ENCODE results near the gene FARSB. TPM values are rescaled to one million over a fixed set of nuclear protein-coding genes. Genes with fewer than 3 reads are reported as not detected.

FARSB gene
- total RNA-seq, 2 donors from 2014 or later = 7.6 to 11.4 TPM

DNA sequence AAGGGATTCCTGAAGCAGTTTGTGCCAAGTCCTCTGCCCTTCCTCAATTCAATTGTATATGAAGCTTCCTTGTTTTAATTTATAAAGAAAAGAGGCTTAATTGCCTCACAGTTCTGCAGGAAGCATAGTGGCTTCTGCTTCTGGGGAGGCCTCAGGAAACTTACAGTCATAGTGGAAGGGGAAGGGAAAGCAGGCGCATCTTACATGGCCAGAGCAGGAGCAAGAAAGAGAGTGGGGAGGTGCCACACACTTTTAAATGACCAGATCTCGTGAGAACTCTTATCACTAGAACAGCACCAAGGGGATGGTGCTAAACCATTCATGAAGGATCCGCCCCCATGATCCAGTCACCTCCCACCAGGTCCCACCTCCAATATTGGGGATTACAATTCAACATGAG lies 117.4 kb downstream of the FARSB start:
- TF ChIP-seq, protein P1, sequence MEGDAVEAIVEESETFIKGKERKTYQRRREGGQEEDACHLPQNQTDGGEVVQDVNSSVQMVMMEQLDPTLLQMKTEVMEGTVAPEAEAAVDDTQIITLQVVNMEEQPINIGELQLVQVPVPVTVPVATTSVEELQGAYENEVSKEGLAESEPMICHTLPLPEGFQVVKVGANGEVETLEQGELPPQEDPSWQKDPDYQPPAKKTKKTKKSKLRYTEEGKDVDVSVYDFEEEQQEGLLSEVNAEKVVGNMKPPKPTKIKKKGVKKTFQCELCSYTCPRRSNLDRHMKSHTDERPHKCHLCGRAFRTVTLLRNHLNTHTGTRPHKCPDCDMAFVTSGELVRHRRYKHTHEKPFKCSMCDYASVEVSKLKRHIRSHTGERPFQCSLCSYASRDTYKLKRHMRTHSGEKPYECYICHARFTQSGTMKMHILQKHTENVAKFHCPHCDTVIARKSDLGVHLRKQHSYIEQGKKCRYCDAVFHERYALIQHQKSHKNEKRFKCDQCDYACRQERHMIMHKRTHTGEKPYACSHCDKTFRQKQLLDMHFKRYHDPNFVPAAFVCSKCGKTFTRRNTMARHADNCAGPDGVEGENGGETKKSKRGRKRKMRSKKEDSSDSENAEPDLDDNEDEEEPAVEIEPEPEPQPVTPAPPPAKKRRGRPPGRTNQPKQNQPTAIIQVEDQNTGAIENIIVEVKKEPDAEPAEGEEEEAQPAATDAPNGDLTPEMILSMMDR (IDR thresholded peaks at IDR 0.05) = no peak
- no peak for TF ChIP-seq POLR2A (IDR thresholded peaks at IDR 0.05)
- 55 to 64% methylated on average over 3 of the region's 3 CpGs for WGBS, 2 donors
- no peaks in the 10 kb centered on the region for H3K36me3 ChIP-seq (replicated peaks in 1 of 2; ENCODE audit: insufficient read depth in 1 of 2, low read depth in 2 of 2)
- H3K27me3 ChIP-seq = no peaks in the 10 kb centered on the region
- ATAC-seq = no peak
- H3K4me1 ChIP-seq = no peaks in the 10 kb centered on the region
- no peak overlapping the region for H3K4me3 ChIP-seq
- no peak overlapping the region for H3K27ac ChIP-seq
- no peak for DNase-seq
- no peaks in the 10 kb centered on the region for H3K9me3 ChIP-seq
- intact Hi-C loops (cut with DNase I) = no loop called here

DNA sequence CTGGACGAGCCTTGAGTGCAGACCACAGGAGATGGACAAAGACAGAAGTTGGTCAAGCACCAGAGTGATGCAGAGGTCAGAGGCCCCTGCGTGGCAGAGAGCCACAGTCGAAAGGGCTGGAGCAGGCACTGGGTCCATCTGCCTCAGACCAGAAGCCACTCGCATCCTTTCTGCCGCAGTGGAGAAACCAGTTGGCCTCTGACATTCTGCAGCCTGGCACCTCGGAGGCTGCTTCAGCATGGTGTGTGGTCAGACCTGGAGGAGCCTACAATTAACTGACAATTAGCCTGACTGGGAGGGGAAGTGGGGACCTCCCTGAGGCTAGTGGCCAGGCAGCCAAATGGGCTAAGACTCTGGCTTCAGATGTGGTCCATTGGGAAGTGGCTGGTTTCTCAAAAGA lies 120.4 kb downstream of the FARSB start:
- WGBS, 2 donors = 43 to 58% methylated on average over 3 to 6 of the region's 6 CpGs
- H3K4me3 ChIP-seq = no peak overlapping the region

DNA sequence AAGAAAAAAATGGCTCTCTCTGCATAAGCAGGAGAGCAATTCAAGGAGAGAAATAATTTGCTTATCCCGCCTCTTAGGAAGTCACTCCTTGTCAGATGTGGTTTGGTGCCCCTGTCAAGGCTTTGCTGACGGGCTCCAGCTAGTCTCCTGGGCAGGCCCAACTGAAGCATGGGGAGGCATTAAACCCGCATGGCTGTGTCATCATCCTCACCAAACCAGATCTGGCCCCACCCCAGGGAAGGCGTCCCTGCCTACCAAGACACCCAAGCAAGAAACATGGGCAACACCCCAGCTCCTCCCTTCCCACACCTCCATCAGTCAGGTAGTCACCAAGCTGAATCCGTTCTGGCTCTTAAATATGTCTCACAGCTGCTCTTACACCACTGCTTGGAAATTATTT lies 123.6 kb downstream of the FARSB start:
- ATAC-seq = no peak
- Histone ChIP-seq H3K27me3 (no peaks in the 10 kb centered on the region), H3K36me3 (replicated peaks in 1 of 2; ENCODE audit: insufficient read depth in 1 of 2, low read depth in 2 of 2) (no peaks in the 10 kb centered on the region), H3K4me1 (no peaks in the 10 kb centered on the region), H3K9me3 (no peaks in the 10 kb centered on the region), H3K27ac (no peak overlapping the region), H3K4me3 (no peak overlapping the region)
- 77 to 83% methylated on average over 5 of the region's 5 CpGs for WGBS, 2 donors
- intact Hi-C loops (cut with DNase I) = no loop called here
- DNase-seq = no peak
- no peak for TF ChIP-seq POLR2A (IDR thresholded peaks at IDR 0.05)
- TF ChIP-seq, protein P1 (IDR thresholded peaks at IDR 0.05) = no peak

More for the DNA sequence above, 120.4 kb downstream of the FARSB start:
- intact Hi-C loops (cut with DNase I) = no loop called here
- ATAC-seq = no peak
- Histone ChIP-seq H3K27ac (no peak overlapping the region), H3K9me3 (no peaks in the 10 kb centered on the region), H3K36me3 (replicated peaks in 1 of 2; ENCODE audit: insufficient read depth in 1 of 2, low read depth in 2 of 2) (no peaks in the 10 kb centered on the region), H3K4me1 (no peaks in the 10 kb centered on the region), H3K27me3 (no peaks in the 10 kb centered on the region)
- no peak for DNase-seq
- TF ChIP-seq, protein P1 (IDR thresholded peaks at IDR 0.05) = no peak
- TF ChIP-seq POLR2A (IDR thresholded peaks at IDR 0.05) = no peak

DNA sequence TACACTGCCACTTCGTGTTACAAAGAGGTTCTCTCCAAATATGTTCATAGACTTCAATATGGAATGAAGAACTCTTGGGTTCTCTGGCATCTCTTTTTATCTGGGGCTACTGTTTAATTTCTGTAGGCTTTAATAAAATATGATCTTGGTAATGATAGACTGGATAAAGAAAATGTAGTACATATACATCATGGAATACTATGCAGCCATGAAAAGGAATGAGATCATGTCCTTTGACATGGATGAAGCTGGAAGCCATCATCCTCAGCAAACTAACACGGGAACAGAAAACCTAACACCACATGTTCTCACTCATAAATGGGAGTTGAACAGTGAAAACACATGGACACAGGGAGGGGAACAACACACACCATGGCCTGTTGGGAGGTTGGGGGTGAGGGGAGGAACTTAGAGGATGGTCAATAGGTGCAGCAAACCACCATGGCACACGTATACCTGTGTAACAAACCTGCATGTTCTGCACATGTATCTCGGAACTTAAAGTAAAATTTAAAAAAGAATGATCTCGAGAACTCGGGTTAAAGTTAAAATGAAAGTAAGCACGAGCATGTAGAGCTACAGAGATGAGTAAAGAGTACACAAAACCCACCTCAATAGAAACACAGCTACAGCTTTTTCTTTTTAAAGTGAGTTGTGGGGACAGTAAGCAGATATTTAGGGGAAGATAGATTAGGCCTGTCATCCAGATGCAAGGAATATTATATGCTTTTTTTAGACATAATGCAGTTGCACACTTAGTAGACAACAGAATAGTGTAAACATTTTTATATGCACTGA lies 129.2 kb downstream of the FARSB start:
- Histone ChIP-seq H3K4me1 (no peaks in the 10 kb centered on the region), H3K27ac (no peak overlapping the region), H3K36me3 (replicated peaks in 1 of 2; ENCODE audit: insufficient read depth in 1 of 2, low read depth in 2 of 2) (no peaks in the 10 kb centered on the region), H3K4me3 (no peak overlapping the region), H3K27me3 (no peaks in the 10 kb centered on the region), H3K9me3 (no peaks in the 10 kb centered on the region)
- no peak for DNase-seq
- WGBS, 2 donors = 82 to 87% methylated on average over 7 of the region's 7 CpGs
- intact Hi-C loops (cut with DNase I) = no loop called here
- TF ChIP-seq POLR2A (IDR thresholded peaks at IDR 0.05) = no peak
- TF ChIP-seq, protein P1 (IDR thresholded peaks at IDR 0.05) = no peak
- no peak for ATAC-seq

DNA sequence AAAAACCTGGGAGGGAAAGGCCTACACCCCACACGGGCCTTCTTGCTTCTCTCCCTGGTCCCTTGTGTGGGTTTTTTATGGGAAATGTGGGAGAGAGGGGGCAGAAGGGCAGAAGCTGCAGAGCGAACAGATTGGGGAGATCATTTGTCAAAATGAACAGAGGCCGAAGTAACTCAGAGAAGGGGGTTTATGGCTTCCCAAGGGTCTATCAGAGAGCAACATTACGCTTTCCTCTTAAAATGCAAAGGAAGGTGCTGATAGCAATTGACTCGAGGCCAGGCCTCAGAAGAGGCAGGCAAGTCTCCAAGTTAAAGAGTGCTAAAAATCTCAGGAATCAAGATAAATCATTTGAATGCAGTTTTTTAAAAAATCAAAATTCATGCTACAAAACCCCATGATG lies 130.1 kb downstream of the FARSB start:
- no peaks in the 10 kb centered on the region for H3K36me3 ChIP-seq (replicated peaks in 1 of 2; ENCODE audit: insufficient read depth in 1 of 2, low read depth in 2 of 2)
- no peak overlapping the region for H3K27ac ChIP-seq
- no peak for DNase-seq
- no peak for ATAC-seq
- no peaks in the 10 kb centered on the region for H3K4me1 ChIP-seq
- H3K4me3 ChIP-seq = no peak overlapping the region
- 68 to 75% methylated on average over 5 of the region's 5 CpGs for WGBS, 2 donors
- TF ChIP-seq POLR2A (IDR thresholded peaks at IDR 0.05) = no peak
- TF ChIP-seq, protein P1 (IDR thresholded peaks at IDR 0.05) = no peak
- no peaks in the 10 kb centered on the region for H3K27me3 ChIP-seq
- intact Hi-C loops (cut with DNase I) = no loop called here
- H3K9me3 ChIP-seq = no peaks in the 10 kb centered on the region

Measured in body of pancreas (tissue), 4 donors.